ENCODE results near the gene VWA8.
"Not testable (repeated sequence)": the region's sequence is repeated elsewhere in the genome, so short reads cannot be mapped to it uniquely, and the experiment has no call there.

The VWA8 gene

DNA sequence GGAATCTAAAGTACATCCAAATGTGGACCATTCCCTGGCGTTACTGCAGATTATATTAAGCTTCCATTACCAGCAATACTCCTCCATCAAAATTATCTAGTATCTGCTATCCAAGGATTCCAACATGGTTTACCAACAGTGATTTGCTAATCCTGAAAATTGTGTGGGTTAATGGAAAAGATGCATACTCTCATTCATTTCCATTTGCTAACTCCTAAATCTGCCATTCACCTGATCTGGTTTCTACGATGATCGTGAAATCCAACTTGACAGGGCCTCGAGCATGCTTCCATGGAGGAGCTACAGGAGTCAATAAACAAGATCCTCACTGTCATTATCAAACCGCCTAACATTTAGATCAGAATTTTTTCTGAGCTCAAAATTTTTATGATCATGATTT is 382.5 kb downstream of the VWA8 start:
- Histone ChIP-seq H3K4me1 (ENCODE audit: control insufficient read depth, insufficient read depth, low read length, unreplicated experiment) (peaks cover 7% of the 10 kb centered on the region), H2AFZ (ENCODE audit: low read length, unreplicated experiment) (no peak overlapping the region), H3K27me3 (ENCODE audit: insufficient read depth, low read length) (no peaks in the 10 kb centered on the region), H3K4me3 (ENCODE audit: low read depth, low read length) (no peak overlapping the region), H3K27ac (ENCODE audit: low read depth, low read length) (no peak overlapping the region), H3K36me3 (ENCODE audit: insufficient read depth, low read length) (no peaks in the 10 kb centered on the region), H3K79me2 (ENCODE audit: control insufficient read depth, insufficient read depth, low read length, unreplicated experiment) (no peaks in the 10 kb centered on the region)

DNA sequence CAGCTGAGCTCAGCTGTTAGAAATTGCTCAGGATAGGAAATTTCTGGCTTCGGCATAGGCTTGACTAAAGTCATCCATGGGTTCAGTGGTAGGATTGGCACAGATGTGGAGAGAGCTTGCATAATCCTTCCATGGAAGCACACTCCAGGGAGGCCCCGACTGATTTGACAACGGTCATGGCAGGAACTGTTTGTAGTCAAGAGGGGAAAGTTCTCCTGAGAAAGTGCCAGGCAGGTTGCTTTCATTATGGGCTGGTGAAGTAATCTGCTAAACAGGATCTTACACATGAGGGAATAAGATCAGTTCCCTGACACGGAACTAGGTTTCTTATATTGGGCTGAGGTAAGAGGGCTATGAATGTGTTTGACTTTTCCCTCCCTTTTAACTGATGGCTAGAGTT is 383.5 kb downstream of the VWA8 start:
- H3K27me3 ChIP-seq (ENCODE audit: insufficient read depth, low read length), result no peaks in the 10 kb centered on the region
- no peak overlapping the region for H3K27ac ChIP-seq (ENCODE audit: low read depth, low read length)
- peaks cover 6% of the 10 kb centered on the region for H3K4me1 ChIP-seq (ENCODE audit: control insufficient read depth, insufficient read depth, low read length, unreplicated experiment)
- no peaks in the 10 kb centered on the region for H3K36me3 ChIP-seq (ENCODE audit: insufficient read depth, low read length)
- H3K4me3 ChIP-seq (ENCODE audit: low read depth, low read length), result no peak overlapping the region
- H3K79me2 ChIP-seq (ENCODE audit: control insufficient read depth, insufficient read depth, low read length, unreplicated experiment), result no peaks in the 10 kb centered on the region
- peak overlapping the region; percentile 27 for H2AFZ ChIP-seq (ENCODE audit: low read length, unreplicated experiment)

DNA sequence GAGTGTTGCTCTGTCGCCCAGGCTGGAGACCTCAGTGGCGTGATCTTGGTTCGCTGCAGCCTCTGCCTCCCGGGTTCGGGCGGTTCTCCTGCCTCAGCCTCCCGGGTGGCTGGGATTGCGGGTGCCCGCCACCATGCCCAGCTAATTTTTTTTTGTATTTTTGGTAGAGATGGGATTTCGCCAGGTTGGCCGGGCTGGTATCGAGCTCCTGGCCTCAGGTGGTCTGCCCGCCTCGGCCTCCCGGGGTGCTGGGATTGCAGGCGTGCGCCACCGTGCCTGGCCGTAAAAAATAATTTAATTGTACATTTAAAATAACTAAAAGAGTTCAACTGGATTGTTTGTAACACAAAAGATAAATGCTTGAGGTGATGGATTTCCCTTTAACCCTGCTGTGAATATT is 387.3 kb downstream of the VWA8 start:
- not testable (repeated sequence) for H3K27ac ChIP-seq (ENCODE audit: low read depth, low read length); H3K27me3 ChIP-seq (ENCODE audit: insufficient read depth, low read length); H2AFZ ChIP-seq (ENCODE audit: low read length, unreplicated experiment); H3K4me1 ChIP-seq (ENCODE audit: control insufficient read depth, insufficient read depth, low read length, unreplicated experiment); H3K36me3 ChIP-seq (ENCODE audit: insufficient read depth, low read length); H3K79me2 ChIP-seq (ENCODE audit: control insufficient read depth, insufficient read depth, low read length, unreplicated experiment); H3K4me3 ChIP-seq (ENCODE audit: low read depth, low read length)

DNA sequence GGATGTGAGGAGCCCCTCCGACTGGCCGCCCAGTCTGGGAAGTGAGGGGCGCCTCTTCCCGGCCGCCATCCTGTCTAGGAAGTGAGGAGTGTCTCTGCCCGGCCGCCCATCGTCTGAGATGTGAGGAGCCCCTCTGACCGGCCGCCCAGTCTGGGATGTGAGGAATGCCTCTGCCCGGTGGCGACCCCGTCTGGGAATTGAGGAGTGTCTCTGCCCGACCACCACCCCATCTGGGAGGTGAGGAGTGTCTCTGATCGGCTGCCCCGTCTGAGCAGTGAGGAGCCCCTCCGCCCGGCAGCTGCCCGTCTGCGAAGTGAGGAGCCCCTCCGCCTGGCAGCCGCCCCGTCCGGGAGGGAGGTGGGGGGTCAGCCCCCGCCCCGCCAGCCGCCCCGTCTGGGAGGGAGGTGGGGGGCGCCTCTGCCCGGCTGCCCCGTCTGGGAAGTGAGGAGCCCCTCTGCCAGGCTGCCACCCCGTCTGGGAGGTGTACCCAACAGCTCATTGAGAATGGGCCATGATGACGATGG is 389.0 kb downstream of the VWA8 start:
- not testable (repeated sequence) for H3K36me3 ChIP-seq (ENCODE audit: insufficient read depth, low read length); H3K27me3 ChIP-seq (ENCODE audit: insufficient read depth, low read length)

GRCh38 chr13:41568972-41569351 is 391.9 kb downstream of the VWA8 start:
- Histone ChIP-seq H3K79me2 (ENCODE audit: control insufficient read depth, insufficient read depth, low read length, unreplicated experiment) (no peaks in the 10 kb centered on the region), H3K4me3 (ENCODE audit: low read depth, low read length) (no peak overlapping the region), H3K27ac (ENCODE audit: low read depth, low read length) (no peak overlapping the region), H2AFZ (ENCODE audit: low read length, unreplicated experiment) (no peak overlapping the region), H3K36me3 (ENCODE audit: insufficient read depth, low read length) (no peaks in the 10 kb centered on the region), H3K4me1 (ENCODE audit: control insufficient read depth, insufficient read depth, low read length, unreplicated experiment) (peaks cover 13% of the 10 kb centered on the region), H3K27me3 (ENCODE audit: insufficient read depth, low read length) (no peaks in the 10 kb centered on the region)

More for the DNA sequence above, 389.0 kb downstream of the VWA8 start:
- H3K4me3 ChIP-seq (ENCODE audit: low read depth, low read length); H3K27ac ChIP-seq (ENCODE audit: low read depth, low read length); H3K4me1 ChIP-seq (ENCODE audit: control insufficient read depth, insufficient read depth, low read length, unreplicated experiment); H3K79me2 ChIP-seq (ENCODE audit: control insufficient read depth, insufficient read depth, low read length, unreplicated experiment); H2AFZ ChIP-seq (ENCODE audit: low read length, unreplicated experiment): not testable (repeated sequence)

DNA sequence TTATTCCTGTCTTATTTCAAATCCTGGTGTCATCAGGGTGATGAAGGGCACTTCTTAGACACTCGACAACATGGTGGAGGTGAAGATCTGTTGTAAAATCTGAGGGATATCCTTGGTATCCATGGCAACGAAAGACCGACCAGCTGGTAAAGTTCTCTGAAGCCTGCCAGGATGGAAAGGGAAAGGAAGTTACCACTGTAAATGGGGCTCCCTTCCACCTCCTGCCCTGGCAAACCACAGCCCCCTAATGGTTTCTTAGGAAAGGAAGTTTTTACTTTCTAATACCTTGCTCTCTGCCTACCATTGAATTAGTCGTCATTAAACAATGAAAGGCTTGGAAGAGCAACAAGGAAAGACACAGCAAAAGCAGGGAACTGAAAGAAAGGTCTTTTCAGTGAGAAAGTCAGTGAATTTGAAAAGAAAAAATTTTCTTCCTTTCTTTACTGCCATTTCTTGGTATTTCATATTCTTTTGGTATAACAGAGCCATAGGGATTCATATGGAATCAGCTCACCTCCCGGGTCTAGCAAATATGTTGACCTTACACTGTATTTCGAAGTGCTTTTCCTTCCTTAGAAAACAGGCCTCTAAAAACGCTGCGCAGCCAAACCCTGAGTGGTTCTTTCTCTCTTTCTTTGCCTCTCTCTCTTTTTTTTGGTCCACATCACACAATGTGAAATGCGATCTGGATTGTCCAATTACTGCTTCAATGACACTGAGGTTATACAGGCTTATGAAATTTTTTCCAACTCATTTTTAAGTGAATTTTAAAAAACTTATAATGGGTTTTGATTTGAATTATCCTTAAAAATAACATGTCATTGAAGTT is 392.6 kb downstream of the VWA8 start:
- H3K4me3 ChIP-seq (ENCODE audit: low read depth, low read length), result no peak overlapping the region
- H3K36me3 ChIP-seq (ENCODE audit: insufficient read depth, low read length), result no peaks in the 10 kb centered on the region
- H3K27ac ChIP-seq (ENCODE audit: low read depth, low read length), result no peak overlapping the region
- peaks cover 17% of the 10 kb centered on the region for H3K4me1 ChIP-seq (ENCODE audit: control insufficient read depth, insufficient read depth, low read length, unreplicated experiment)
- no peaks in the 10 kb centered on the region for H3K27me3 ChIP-seq (ENCODE audit: insufficient read depth, low read length)
- no peak overlapping the region for H2AFZ ChIP-seq (ENCODE audit: low read length, unreplicated experiment)
- H3K79me2 ChIP-seq (ENCODE audit: control insufficient read depth, insufficient read depth, low read length, unreplicated experiment), result no peaks in the 10 kb centered on the region

- peaks cover 24% of the 10 kb centered on the region for H3K4me1 ChIP-seq (ENCODE audit: control insufficient read depth, insufficient read depth, low read length, unreplicated experiment)
- no peak overlapping the region for H3K4me3 ChIP-seq (ENCODE audit: low read depth, low read length)
- no peak overlapping the region for H2AFZ ChIP-seq (ENCODE audit: low read length, unreplicated experiment)
- no peaks in the 10 kb centered on the region for H3K79me2 ChIP-seq (ENCODE audit: control insufficient read depth, insufficient read depth, low read length, unreplicated experiment)
- H3K27me3 ChIP-seq (ENCODE audit: insufficient read depth, low read length), result no peaks in the 10 kb centered on the region
- H3K27ac ChIP-seq (ENCODE audit: low read depth, low read length), result no peak overlapping the region
- no peaks in the 10 kb centered on the region for H3K36me3 ChIP-seq (ENCODE audit: insufficient read depth, low read length)
These were observed 393.5 kb downstream of the VWA8 start for GRCh38 chr13:41567363-41567762.

GRCh38 chr13:41565846-41566245 is 395.1 kb downstream of the VWA8 start:
- Histone ChIP-seq H2AFZ (ENCODE audit: low read length, unreplicated experiment) (no peak overlapping the region), H3K36me3 (ENCODE audit: insufficient read depth, low read length) (no peaks in the 10 kb centered on the region), H3K27ac (ENCODE audit: low read depth, low read length) (no peak overlapping the region), H3K79me2 (ENCODE audit: control insufficient read depth, insufficient read depth, low read length, unreplicated experiment) (no peaks in the 10 kb centered on the region), H3K27me3 (ENCODE audit: insufficient read depth, low read length) (no peaks in the 10 kb centered on the region), H3K4me1 (ENCODE audit: control insufficient read depth, insufficient read depth, low read length, unreplicated experiment) (peaks cover 34% of the 10 kb centered on the region), H3K4me3 (ENCODE audit: low read depth, low read length) (no peak overlapping the region)

DNA sequence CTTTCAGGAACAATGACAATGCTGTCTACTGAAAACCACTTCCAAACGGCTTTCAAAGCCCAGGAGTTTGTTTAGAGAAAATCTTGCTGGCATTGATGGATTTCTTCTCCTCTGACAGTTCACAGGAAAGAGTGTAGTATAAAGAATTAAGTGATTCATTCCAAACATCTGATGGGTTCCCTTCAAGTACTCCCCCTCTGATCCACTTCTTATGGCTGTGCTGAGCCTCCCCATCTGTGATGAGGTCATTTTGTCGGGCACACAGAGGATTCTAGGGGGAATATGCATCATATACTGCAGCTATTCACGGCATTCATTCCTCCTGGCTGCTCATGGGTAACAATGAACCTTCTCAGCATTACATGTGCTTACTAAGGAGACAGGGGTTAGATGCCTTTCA is 395.7 kb downstream of the VWA8 start:
- H2AFZ ChIP-seq (ENCODE audit: low read length, unreplicated experiment), result no peak overlapping the region
- no peaks in the 10 kb centered on the region for H3K27me3 ChIP-seq (ENCODE audit: insufficient read depth, low read length)
- peaks cover 34% of the 10 kb centered on the region for H3K4me1 ChIP-seq (ENCODE audit: control insufficient read depth, insufficient read depth, low read length, unreplicated experiment)
- no peak overlapping the region for H3K4me3 ChIP-seq (ENCODE audit: low read depth, low read length)
- H3K79me2 ChIP-seq (ENCODE audit: control insufficient read depth, insufficient read depth, low read length, unreplicated experiment), result no peaks in the 10 kb centered on the region
- no peak overlapping the region for H3K27ac ChIP-seq (ENCODE audit: low read depth, low read length)
- no peaks in the 10 kb centered on the region for H3K36me3 ChIP-seq (ENCODE audit: insufficient read depth, low read length)

DNA sequence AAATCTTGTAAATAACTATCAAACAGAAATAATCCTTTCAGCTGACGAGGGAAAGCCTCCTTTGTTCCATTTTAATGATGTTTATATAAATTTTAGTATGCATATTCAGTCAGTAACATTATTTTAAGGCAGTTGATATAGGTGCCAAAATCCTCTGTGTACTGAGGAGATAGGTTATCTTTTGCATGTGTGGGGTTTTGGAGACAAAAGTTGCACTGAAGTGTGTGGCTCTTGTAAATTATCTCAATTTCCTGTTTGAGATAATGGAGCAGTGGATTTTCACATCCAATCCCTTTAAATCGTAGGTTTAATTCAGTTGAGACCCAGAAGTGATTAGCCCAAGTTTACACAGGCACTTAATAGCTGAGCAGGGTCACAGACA is 396.9 kb downstream of the VWA8 start:
- no peaks in the 10 kb centered on the region for H3K36me3 ChIP-seq (ENCODE audit: insufficient read depth, low read length)
- no peak overlapping the region for H3K27ac ChIP-seq (ENCODE audit: low read depth, low read length)
- H3K4me1 ChIP-seq (ENCODE audit: control insufficient read depth, insufficient read depth, low read length, unreplicated experiment), result peaks cover 30% of the 10 kb centered on the region
- no peaks in the 10 kb centered on the region for H3K79me2 ChIP-seq (ENCODE audit: control insufficient read depth, insufficient read depth, low read length, unreplicated experiment)
- no peaks in the 10 kb centered on the region for H3K27me3 ChIP-seq (ENCODE audit: insufficient read depth, low read length)
- no peak overlapping the region for H3K4me3 ChIP-seq (ENCODE audit: low read depth, low read length)
- H2AFZ ChIP-seq (ENCODE audit: low read length, unreplicated experiment), result no peak overlapping the region

DNA sequence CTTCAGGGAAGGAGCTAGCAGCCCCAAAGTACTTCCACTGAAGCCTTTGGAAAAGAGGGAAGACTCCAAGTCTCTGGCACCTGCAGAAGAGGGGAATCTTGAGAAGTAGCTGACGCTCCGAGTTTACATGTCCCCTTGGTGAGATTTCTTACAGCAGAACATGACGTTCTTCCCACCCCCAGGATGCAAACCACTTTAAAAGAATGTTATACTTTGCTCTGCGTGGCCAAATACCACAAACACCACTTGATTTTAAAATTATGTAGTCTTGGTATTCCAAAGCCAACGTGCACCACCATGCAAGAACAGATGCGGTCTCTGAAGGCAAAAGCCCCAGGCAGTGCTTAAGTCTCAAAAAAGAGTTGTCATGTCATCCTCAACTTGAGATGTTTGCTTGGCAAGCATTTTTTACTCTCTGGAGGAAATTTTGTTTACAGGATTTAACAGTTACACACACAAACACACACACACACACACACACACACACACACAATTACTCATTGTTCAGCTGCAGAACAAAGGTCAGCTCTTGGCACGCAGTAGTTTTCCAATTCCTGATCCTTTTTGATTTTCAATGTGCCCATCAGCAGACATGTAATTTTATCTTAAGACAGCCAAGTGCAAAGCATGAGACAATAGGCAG is 397.4 kb downstream of the VWA8 start:
- Histone ChIP-seq H3K27ac (ENCODE audit: low read depth, low read length) (no peak overlapping the region), H3K4me3 (ENCODE audit: low read depth, low read length) (no peak overlapping the region), H2AFZ (ENCODE audit: low read length, unreplicated experiment) (no peak overlapping the region), H3K79me2 (ENCODE audit: control insufficient read depth, insufficient read depth, low read length, unreplicated experiment) (no peaks in the 10 kb centered on the region), H3K27me3 (ENCODE audit: insufficient read depth, low read length) (no peaks in the 10 kb centered on the region), H3K36me3 (ENCODE audit: insufficient read depth, low read length) (no peaks in the 10 kb centered on the region), H3K4me1 (ENCODE audit: control insufficient read depth, insufficient read depth, low read length, unreplicated experiment) (peaks cover 30% of the 10 kb centered on the region)
